Type B pancreatic cell (in vitro differentiated cells): ENCODE data around the gene TRAPPC10. TPM values are rescaled to one million over a fixed set of nuclear protein-coding genes. Genes with fewer than 3 reads are reported as not detected.

Source experiments
- DNase-seq: peaks from one replicate; pipeline ENCODE4 v3.0.0; 2021; ENCODE audit warnings: mixed read lengths; ENCODE audit not compliant: unreplicated experiment; ENCODE audit errors: extremely low spot score
- H3K27ac Mint-ChIP-seq: 2 replicates; pipeline ENCODE4 v1.8.0; 2021; ENCODE audit warnings: mild to moderate bottlenecking, mixed read lengths
- H3K27me3 Mint-ChIP-seq: 2 replicates; pipeline ENCODE4 v1.8.0; 2021; ENCODE audit warnings: mixed read lengths
- H3K36me3 Mint-ChIP-seq: 2 replicates; pipeline ENCODE4 v1.8.0; 2021; ENCODE audit warnings: mixed read lengths
- H3K4me1 Mint-ChIP-seq: one replicate; pipeline ENCODE4 v1.8.0; 2021; ENCODE audit warnings: mixed read lengths; ENCODE audit not compliant: unreplicated experiment
- H3K4me3 Mint-ChIP-seq: 2 replicates; pipeline ENCODE4 v1.8.0; 2021; ENCODE audit warnings: mild to moderate bottlenecking, mixed read lengths
- H3K9me3 Mint-ChIP-seq: 2 replicates; pipeline ENCODE4 v1.8.0; 2021; ENCODE audit warnings: mixed read lengths
- total RNA-seq: library from RNA; stranded (reverse); gene quantifications from 2 replicates; pipeline ENCODE4 v1.2.1, GENCODE V29; 2021; ENCODE audit warnings: low replicate concordance
- TF ChIP-seq, protein P1 (sequence below): fragments of 200-600 bp; sonication (generic); conservative IDR thresholded peaks from 2 replicates; pipeline ENCODE4 v1.5.0; 2021; ENCODE audit warnings: antibody characterized with exemption, mild to moderate bottlenecking

Gene TRAPPC10
- total RNA-seq, 1 donor from 2014 or later = 33.7 TPM

DNA sequence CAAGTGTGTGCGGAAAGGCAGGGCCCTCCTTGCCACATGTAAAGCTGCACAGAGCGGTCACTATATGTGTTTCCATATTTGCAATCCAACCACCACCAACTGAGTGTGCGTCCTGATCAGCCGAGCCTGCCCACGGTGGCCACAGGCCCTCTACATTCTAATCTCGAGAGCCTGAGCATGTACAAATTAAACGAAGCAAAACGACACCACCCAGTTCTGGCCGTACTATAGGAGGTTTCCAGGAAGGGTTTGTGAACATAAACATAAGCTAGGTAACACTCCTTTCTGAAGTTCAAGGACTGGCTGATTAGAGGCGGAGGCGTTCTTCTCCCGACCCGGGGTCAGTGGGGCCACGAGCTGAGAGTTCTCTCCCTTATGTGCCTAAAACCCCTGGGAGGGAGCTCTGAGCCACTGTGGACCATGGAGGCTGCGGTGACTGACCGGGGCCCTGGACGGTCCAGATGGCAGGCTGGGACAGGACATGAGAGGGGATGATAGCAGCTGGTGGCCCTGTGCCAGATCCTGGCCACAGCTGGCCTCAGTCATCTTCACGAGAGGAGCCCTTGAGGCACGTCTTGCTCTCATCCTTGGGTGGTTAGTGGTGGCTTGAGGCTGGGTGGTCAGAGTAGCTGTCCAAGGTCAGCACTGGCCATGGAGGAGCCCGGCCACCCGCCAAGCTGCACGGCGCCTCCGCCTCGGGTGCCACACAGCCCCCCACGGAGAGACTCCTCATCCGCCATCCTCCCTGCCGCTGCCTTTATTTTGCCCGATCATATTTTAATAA lies 39.1 kb upstream of the TRAPPC10 start:
- H3K9me3 Mint-ChIP-seq = no peaks in the 10 kb centered on the region
- TF ChIP-seq, protein P1, sequence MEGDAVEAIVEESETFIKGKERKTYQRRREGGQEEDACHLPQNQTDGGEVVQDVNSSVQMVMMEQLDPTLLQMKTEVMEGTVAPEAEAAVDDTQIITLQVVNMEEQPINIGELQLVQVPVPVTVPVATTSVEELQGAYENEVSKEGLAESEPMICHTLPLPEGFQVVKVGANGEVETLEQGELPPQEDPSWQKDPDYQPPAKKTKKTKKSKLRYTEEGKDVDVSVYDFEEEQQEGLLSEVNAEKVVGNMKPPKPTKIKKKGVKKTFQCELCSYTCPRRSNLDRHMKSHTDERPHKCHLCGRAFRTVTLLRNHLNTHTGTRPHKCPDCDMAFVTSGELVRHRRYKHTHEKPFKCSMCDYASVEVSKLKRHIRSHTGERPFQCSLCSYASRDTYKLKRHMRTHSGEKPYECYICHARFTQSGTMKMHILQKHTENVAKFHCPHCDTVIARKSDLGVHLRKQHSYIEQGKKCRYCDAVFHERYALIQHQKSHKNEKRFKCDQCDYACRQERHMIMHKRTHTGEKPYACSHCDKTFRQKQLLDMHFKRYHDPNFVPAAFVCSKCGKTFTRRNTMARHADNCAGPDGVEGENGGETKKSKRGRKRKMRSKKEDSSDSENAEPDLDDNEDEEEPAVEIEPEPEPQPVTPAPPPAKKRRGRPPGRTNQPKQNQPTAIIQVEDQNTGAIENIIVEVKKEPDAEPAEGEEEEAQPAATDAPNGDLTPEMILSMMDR = no peak
- H3K27ac Mint-ChIP-seq = peak overlapping the region; percentile 4
- no peaks in the 10 kb centered on the region for H3K27me3 Mint-ChIP-seq
- H3K4me1 Mint-ChIP-seq = no peaks in the 10 kb centered on the region
- H3K4me3 Mint-ChIP-seq = no peak overlapping the region
- no peaks in the 10 kb centered on the region for H3K36me3 Mint-ChIP-seq
- DNase-seq = no peak

DNA sequence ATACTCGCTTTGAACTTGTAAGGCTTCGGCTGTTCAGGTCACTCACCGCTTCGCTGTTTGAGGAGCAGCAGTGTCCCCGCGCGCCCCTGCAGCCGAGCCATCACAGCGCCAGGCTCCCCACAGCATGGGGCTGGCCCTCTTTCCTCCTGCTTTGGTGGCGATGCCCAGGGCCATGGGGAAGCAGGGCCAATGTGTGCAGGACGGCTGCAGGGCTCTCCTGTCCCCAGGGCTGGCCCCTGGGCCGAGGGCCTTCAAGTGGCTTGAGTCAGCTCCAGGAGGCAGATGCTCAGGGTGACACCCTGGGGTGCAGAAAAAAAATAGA lies 38.5 kb upstream of the TRAPPC10 start:
- H3K4me3 Mint-ChIP-seq = no peak overlapping the region
- H3K36me3 Mint-ChIP-seq = no peaks in the 10 kb centered on the region
- no peak for DNase-seq
- TF ChIP-seq, protein P1 = no peak
- H3K4me1 Mint-ChIP-seq = no peaks in the 10 kb centered on the region
- no peaks in the 10 kb centered on the region for H3K27me3 Mint-ChIP-seq
- H3K27ac Mint-ChIP-seq = no peak overlapping the region
- no peaks in the 10 kb centered on the region for H3K9me3 Mint-ChIP-seq

DNA sequence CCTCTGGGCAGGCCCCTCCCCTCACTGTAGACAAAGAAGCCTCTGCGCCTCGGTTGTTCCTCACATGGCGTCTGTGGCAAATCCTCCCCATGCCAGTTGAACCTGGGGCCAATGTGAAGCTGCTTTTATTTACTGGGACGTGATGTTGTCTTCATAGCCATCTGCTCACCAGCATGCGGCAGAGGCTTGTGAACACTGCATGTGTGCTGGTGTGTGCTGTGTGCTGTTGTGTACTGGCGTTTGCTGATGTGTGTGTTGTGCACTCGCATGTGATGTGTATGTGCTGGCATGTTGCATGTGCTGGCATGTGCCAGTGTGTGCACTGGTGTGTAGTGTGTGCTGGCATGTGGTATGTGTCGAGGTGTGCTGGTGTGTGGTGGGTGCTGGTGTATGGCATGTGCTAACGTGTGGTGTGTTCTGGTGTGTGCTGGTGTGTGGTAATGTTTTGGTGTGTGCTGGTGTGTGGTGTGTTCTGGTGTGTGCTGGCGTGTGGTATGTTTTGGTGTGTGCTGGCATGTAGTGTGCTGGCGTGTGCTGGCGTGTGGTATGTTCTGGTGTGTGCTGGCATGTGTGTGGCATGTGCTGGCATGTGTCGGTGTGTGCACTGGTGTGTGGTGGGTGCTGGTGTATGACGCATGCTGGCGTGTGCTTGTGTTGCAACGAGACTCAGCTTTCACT lies 37.2 kb upstream of the TRAPPC10 start:
- Mint-ChIP-seq H3K9me3 (no peaks in the 10 kb centered on the region), H3K36me3 (no peaks in the 10 kb centered on the region), H3K4me1 (no peaks in the 10 kb centered on the region), H3K4me3 (no peak overlapping the region), H3K27me3 (no peaks in the 10 kb centered on the region), H3K27ac (no peak overlapping the region)
- DNase-seq = no peak
- TF ChIP-seq, protein P1 = no peak

DNA sequence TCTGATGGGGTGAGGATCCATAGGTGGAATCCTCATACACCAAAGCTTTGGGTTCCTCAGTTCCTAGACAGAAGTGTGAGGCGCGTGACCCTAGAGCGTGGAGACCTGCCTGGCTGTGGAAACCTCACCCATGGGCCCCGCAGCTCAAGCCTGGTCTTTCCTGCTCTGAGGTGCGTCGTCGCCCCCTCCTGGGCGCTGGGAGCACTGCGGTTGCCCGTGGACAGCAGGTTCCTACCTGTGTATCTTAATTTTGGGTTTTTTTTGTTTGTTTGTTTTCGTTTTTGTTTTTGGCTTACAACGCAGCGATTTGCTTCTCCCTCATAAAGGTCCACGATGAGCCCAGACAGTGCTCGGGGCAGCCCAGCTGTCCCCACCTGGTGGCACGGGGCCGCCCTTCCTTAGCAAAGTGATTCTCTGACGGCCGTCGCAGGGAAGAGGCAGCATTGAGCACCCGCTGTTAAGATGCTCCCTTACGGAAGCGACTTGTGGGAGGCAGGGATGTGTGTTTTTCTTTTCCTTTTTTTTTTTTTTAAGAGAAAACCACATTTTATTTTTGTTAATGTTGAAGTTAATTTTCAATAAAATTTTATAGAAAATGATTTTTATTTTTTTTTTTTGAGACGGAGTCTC lies 36.5 kb upstream of the TRAPPC10 start:
- Mint-ChIP-seq H3K4me1 (no peaks in the 10 kb centered on the region), H3K9me3 (no peaks in the 10 kb centered on the region), H3K4me3 (no peak overlapping the region), H3K36me3 (no peaks in the 10 kb centered on the region), H3K27ac (no peak overlapping the region), H3K27me3 (no peaks in the 10 kb centered on the region)
- peak; percentile 86 for DNase-seq
- TF ChIP-seq, protein P1 = peak; percentile 98

DNA sequence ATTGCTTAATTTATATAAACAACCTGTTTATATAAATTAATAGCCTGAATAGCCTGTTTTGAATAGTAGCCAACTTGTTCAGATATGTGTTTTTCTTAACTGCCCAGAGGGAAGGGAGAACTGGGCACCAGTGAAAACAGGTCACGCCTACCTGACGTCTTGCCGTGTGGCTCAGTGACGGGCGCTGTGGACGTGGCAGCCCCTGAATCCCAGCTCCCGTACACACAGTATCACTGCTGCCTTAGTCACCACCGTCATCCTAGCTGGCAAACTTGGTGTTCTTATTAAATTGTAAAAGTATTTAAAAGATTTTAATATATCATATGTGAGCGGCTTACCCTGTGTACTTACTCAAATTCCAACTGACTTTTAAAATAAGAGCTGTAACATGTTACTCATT lies 35.4 kb upstream of the TRAPPC10 start:
- H3K27ac Mint-ChIP-seq = no peak overlapping the region
- no peaks in the 10 kb centered on the region for H3K4me1 Mint-ChIP-seq

More for the DNA sequence above, 35.4 kb upstream of the TRAPPC10 start:
- DNase-seq = no peak
- H3K9me3 Mint-ChIP-seq = no peaks in the 10 kb centered on the region
- no peak overlapping the region for H3K4me3 Mint-ChIP-seq
- no peaks in the 10 kb centered on the region for H3K36me3 Mint-ChIP-seq
- TF ChIP-seq, protein P1 = no peak
- no peaks in the 10 kb centered on the region for H3K27me3 Mint-ChIP-seq
